ENCODE data around the gene DDX6. TPM values are rescaled to one million over a fixed set of nuclear protein-coding genes. Genes with fewer than 3 reads are reported as not detected.

Gene DDX6
- total and polyA plus RNA-seq, 9 of the 15 experiments (the other 6 are each of a cell fraction or from before 2014, with no cell fraction given): 10.0 to 102 (median 58.2) TPM

GRCh38 chr11:118785362-118785761, 5.6 kb downstream of the DDX6 start (continued):
- no peak for TF ChIP-seq SUPT5H (IDR thresholded peaks at IDR 0.05)
- TF ChIP-seq ZNF764 (CRISPR knock-in tag; IDR thresholded peaks at IDR 0.05; ENCODE audit: low read depth): no peak
- TF ChIP-seq, protein P1, sequence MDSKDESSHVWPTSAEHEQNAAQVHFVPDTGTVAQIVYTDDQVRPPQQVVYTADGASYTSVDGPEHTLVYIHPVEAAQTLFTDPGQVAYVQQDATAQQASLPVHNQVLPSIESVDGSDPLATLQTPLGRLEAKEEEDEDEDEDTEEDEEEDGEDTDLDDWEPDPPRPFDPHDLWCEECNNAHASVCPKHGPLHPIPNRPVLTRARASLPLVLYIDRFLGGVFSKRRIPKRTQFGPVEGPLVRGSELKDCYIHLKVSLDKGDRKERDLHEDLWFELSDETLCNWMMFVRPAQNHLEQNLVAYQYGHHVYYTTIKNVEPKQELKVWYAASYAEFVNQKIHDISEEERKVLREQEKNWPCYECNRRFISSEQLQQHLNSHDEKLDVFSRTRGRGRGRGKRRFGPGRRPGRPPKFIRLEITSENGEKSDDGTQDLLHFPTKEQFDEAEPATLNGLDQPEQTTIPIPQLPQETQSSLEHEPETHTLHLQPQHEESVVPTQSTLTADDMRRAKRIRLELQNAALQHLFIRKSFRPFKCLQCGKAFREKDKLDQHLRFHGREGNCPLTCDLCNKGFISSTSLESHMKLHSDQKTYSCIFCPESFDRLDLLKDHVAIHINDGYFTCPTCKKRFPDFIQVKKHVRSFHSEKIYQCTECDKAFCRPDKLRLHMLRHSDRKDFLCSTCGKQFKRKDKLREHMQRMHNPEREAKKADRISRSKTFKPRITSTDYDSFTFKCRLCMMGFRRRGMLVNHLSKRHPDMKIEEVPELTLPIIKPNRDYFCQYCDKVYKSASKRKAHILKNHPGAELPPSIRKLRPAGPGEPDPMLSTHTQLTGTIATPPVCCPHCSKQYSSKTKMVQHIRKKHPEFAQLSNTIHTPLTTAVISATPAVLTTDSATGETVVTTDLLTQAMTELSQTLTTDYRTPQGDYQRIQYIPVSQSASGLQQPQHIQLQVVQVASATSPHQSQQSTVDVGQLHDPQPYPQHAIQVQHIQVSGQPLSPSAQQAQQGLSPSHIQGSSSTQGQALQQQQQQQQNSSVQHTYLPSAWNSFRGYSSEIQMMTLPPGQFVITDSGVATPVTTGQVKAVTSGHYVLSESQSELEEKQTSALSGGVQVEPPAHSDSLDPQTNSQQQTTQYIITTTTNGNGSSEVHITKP (IDR thresholded peaks at IDR 0.05; ENCODE audit: partially characterized antibody): no peak
- TF ChIP-seq, protein P2, sequence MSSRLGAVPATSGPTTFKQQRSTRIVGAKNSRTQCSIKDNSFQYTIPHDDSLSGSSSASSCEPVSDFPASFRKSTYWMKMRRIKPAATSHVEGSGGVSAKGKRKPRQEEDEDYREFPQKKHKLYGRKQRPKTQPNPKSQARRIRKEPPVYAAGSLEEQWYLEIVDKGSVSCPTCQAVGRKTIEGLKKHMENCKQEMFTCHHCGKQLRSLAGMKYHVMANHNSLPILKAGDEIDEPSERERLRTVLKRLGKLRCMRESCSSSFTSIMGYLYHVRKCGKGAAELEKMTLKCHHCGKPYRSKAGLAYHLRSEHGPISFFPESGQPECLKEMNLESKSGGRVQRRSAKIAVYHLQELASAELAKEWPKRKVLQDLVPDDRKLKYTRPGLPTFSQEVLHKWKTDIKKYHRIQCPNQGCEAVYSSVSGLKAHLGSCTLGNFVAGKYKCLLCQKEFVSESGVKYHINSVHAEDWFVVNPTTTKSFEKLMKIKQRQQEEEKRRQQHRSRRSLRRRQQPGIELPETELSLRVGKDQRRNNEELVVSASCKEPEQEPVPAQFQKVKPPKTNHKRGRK (tag; IDR thresholded peaks at IDR 0.05): no peak
- TF ChIP-seq JUN (IDR thresholded peaks at IDR 0.05; ENCODE audit: borderline replicate concordance, low read depth, low read length): 0 out of 2 replicates have a peak, but pooled peaks have one; percentile 17
- no peak for TF ChIP-seq JUN (CRISPR knock-in tag; IDR thresholded peaks at IDR 0.05; ENCODE audit: borderline replicate concordance)
- peak; percentile 87 for TF ChIP-seq ZNF384 (IDR thresholded peaks at IDR 0.05; ENCODE audit: low read depth, low read length)
- TF ChIP-seq ARID3B (CRISPR knock-in tag; IDR thresholded peaks at IDR 0.05; ENCODE audit: borderline replicate concordance): no peak
- TF ChIP-seq, protein P3, sequence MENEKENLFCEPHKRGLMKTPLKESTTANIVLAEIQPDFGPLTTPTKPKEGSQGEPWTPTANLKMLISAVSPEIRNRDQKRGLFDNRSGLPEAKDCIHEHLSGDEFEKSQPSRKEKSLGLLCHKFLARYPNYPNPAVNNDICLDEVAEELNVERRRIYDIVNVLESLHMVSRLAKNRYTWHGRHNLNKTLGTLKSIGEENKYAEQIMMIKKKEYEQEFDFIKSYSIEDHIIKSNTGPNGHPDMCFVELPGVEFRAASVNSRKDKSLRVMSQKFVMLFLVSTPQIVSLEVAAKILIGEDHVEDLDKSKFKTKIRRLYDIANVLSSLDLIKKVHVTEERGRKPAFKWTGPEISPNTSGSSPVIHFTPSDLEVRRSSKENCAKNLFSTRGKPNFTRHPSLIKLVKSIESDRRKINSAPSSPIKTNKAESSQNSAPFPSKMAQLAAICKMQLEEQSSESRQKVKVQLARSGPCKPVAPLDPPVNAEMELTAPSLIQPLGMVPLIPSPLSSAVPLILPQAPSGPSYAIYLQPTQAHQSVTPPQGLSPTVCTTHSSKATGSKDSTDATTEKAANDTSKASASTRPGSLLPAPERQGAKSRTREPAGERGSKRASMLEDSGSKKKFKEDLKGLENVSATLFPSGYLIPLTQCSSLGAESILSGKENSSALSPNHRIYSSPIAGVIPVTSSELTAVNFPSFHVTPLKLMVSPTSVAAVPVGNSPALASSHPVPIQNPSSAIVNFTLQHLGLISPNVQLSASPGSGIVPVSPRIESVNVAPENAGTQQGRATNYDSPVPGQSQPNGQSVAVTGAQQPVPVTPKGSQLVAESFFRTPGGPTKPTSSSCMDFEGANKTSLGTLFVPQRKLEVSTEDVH (IDR thresholded peaks at IDR 0.05; ENCODE audit: low read depth, partially characterized antibody): no peak
- TF ChIP-seq ZNF436 (CRISPR knock-in tag; IDR thresholded peaks at IDR 0.05): no peak
- no peak for TF ChIP-seq MTA3 (IDR thresholded peaks at IDR 0.05; ENCODE audit: borderline replicate concordance)
- TF ChIP-seq ZNF830 (CRISPR knock-in tag; IDR thresholded peaks at IDR 0.05): no peak
- TF ChIP-seq TAF9B (IDR thresholded peaks at IDR 0.05; ENCODE audit: partially characterized antibody): no peak
- no peak for TF ChIP-seq CEBPB (tag; IDR thresholded peaks at IDR 0.05)
- TF ChIP-seq PHF20 (IDR thresholded peaks at IDR 0.05; ENCODE audit: partially characterized antibody): no peak
- no peak for TF ChIP-seq NR2F6 (CRISPR knock-in tag; IDR thresholded peaks at IDR 0.05)
- TF ChIP-seq, protein P4, sequence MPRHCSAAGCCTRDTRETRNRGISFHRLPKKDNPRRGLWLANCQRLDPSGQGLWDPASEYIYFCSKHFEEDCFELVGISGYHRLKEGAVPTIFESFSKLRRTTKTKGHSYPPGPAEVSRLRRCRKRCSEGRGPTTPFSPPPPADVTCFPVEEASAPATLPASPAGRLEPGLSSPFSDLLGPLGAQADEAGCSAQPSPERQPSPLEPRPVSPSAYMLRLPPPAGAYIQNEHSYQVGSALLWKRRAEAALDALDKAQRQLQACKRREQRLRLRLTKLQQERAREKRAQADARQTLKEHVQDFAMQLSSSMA (CRISPR knock-in tag; IDR thresholded peaks at IDR 0.05): no peak
- no peak for TF ChIP-seq BRF2 (IDR thresholded peaks at IDR 0.05; ENCODE audit: borderline replicate concordance, insufficient read depth, insufficient read length)

Data from K562 (cell line).